ENCODE measurements around the gene AATF.

AATF gene

DNA sequence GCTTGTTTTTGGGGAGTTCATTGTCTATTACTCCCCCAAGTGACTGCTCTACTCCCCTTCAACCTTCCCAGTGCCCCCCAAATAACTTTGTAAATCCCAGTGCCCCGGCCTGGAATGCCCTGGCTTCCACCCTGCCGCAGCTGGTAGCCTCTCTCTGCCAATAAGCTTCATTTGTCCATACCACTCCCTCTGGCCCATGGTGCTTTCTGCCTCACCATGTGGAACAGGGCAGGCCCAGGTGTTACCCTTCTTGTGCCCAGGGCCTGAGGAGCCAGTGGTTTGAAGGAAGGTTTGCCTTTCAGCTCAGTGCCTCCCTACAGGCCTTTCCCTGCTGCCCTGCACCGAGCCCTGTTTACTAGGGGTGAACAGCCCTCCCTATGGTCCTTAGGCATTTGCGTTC lies 134.2 kb downstream of the AATF start:
- H3K27ac ChIP-seq (ENCODE audit: low read depth, low read length) = no peak overlapping the region
- no peak overlapping the region for H4K5ac ChIP-seq (ENCODE audit: low read length)
- no peak for DNase-seq
- no peak overlapping the region for H4K8ac ChIP-seq (ENCODE audit: low read depth, low read length)
- WGBS (ENCODE audit: extremely low coverage, insufficient coverage, low lambda C conversion rate) = no CpG with 5 or more reads among the region's 4 CpGs
- H2BK15ac ChIP-seq (replicated peaks; ENCODE audit: low read depth) = no peak overlapping the region
- H2BK5ac ChIP-seq (ENCODE audit: low read length) = no peak overlapping the region
- H3K36me3 ChIP-seq (ENCODE audit: control insufficient read depth, insufficient read depth, low read length) = peaks cover 7% of the 10 kb centered on the region
- no peak overlapping the region for H3K9ac ChIP-seq (ENCODE audit: low read length)
- no peaks in the 10 kb centered on the region for H3K79me1 ChIP-seq (ENCODE audit: low read length)
- H3K4me1 ChIP-seq (ENCODE audit: control insufficient read depth, low read depth, low read length) = peaks cover 4% of the 10 kb centered on the region
- H3K23ac ChIP-seq (ENCODE audit: low read length) = no peak overlapping the region
- H3K27me3 ChIP-seq (ENCODE audit: insufficient read depth, low read length, poor library complexity) = no peaks in the 10 kb centered on the region
- H3K4ac ChIP-seq (ENCODE audit: low read depth, low read length) = no peak overlapping the region
- H3K56ac ChIP-seq (ENCODE audit: low read length) = no peak overlapping the region
- no peak overlapping the region for H3K18ac ChIP-seq (ENCODE audit: low read length)
- no peaks in the 10 kb centered on the region for H3K79me2 ChIP-seq (ENCODE audit: control insufficient read depth, insufficient read depth, low read length)
- H2AK5ac ChIP-seq (ENCODE audit: low read length) = no peak overlapping the region
- no peak overlapping the region for H3K4me2 ChIP-seq (ENCODE audit: low read length)
- H3K4me3 ChIP-seq (ENCODE audit: low read length) = no peak overlapping the region
- H2BK120ac ChIP-seq (ENCODE audit: low read depth, low read length) = no peak overlapping the region

DNA sequence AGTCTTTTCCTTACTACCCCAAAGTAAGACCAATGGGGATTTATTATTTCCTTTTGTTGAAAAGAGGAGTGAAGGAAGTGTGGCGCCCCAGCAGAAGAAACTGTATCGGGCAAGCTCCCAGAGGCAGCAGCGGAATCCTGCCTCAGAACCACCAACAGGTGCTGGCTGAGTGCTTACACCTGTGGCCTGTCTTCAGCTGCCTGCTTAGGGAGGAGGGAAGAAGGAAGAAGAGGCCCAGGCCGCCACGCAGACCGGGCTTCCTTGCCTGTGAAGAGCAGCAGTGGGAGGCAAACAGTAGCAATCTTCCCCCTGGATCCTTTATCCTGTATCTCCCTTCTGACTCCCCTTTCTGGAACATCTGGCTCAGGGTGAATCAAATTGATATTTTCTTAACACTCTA lies 134.7 kb downstream of the AATF start:
- H3K4me2 ChIP-seq (ENCODE audit: low read length) = no peak overlapping the region
- no peak overlapping the region for H4K5ac ChIP-seq (ENCODE audit: low read length)
- no peak for DNase-seq
- no peak overlapping the region for H2BK120ac ChIP-seq (ENCODE audit: low read depth, low read length)
- H3K4me3 ChIP-seq (ENCODE audit: low read length) = no peak overlapping the region
- H3K27ac ChIP-seq (ENCODE audit: low read depth, low read length) = no peak overlapping the region
- no peaks in the 10 kb centered on the region for H3K79me2 ChIP-seq (ENCODE audit: control insufficient read depth, insufficient read depth, low read length)
- no peaks in the 10 kb centered on the region for H3K27me3 ChIP-seq (ENCODE audit: insufficient read depth, low read length, poor library complexity)
- no peak overlapping the region for H2BK15ac ChIP-seq (replicated peaks; ENCODE audit: low read depth)
- H3K18ac ChIP-seq (ENCODE audit: low read length) = no peak overlapping the region
- no peaks in the 10 kb centered on the region for H3K79me1 ChIP-seq (ENCODE audit: low read length)
- no peak overlapping the region for H3K56ac ChIP-seq (ENCODE audit: low read length)
- peaks cover 7% of the 10 kb centered on the region for H3K36me3 ChIP-seq (ENCODE audit: control insufficient read depth, insufficient read depth, low read length)
- no peak overlapping the region for H4K8ac ChIP-seq (ENCODE audit: low read depth, low read length)
- no peak overlapping the region for H3K4ac ChIP-seq (ENCODE audit: low read depth, low read length)
- no peak overlapping the region for H3K23ac ChIP-seq (ENCODE audit: low read length)
- H3K4me1 ChIP-seq (ENCODE audit: control insufficient read depth, low read depth, low read length) = peaks cover 4% of the 10 kb centered on the region
- H3K9ac ChIP-seq (ENCODE audit: low read length) = no peak overlapping the region
- WGBS (ENCODE audit: extremely low coverage, insufficient coverage, low lambda C conversion rate) = no CpG with 5 or more reads among the region's 6 CpGs
- no peak overlapping the region for H2BK5ac ChIP-seq (ENCODE audit: low read length)
- no peak overlapping the region for H2AK5ac ChIP-seq (ENCODE audit: low read length)

DNA sequence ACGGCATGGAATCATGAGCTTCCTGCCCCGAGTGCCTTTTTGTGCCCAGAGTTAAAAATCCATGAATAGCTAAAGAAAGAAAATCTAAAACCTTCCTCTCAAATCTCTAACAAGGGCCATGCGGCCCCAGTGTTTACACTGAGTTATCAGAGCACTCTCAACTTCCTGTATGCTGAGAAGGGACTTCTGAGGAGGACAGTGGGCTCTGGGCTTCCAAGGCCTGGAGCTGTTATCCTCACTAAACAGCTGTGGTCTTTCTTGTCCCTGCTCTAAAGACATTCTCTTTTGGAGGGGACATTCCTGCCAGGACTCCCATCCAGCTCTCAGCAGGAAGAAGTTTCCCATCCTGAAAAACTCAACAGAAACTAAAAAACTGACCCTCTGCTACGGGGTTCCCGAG lies 135.6 kb downstream of the AATF start:
- H2AK5ac ChIP-seq (ENCODE audit: low read length) = no peak overlapping the region
- no peak overlapping the region for H3K4me2 ChIP-seq (ENCODE audit: low read length)
- H4K5ac ChIP-seq (ENCODE audit: low read length) = no peak overlapping the region
- no peak overlapping the region for H3K9ac ChIP-seq (ENCODE audit: low read length)
- no peak overlapping the region for H2BK120ac ChIP-seq (ENCODE audit: low read depth, low read length)
- no peak overlapping the region for H3K56ac ChIP-seq (ENCODE audit: low read length)
- peaks cover 7% of the 10 kb centered on the region for H3K36me3 ChIP-seq (ENCODE audit: control insufficient read depth, insufficient read depth, low read length)
- no peak overlapping the region for H3K4ac ChIP-seq (ENCODE audit: low read depth, low read length)
- no peak overlapping the region for H3K18ac ChIP-seq (ENCODE audit: low read length)
- H2BK5ac ChIP-seq (ENCODE audit: low read length) = no peak overlapping the region
- no peak overlapping the region for H2BK15ac ChIP-seq (replicated peaks; ENCODE audit: low read depth)
- H3K79me1 ChIP-seq (ENCODE audit: low read length) = no peaks in the 10 kb centered on the region
- no peaks in the 10 kb centered on the region for H3K79me2 ChIP-seq (ENCODE audit: control insufficient read depth, insufficient read depth, low read length)
- H3K4me3 ChIP-seq (ENCODE audit: low read length) = no peak overlapping the region
- no peak for DNase-seq
- H3K23ac ChIP-seq (ENCODE audit: low read length) = no peak overlapping the region
- H3K27ac ChIP-seq (ENCODE audit: low read depth, low read length) = no peak overlapping the region
- H3K27me3 ChIP-seq (ENCODE audit: insufficient read depth, low read length, poor library complexity) = no peaks in the 10 kb centered on the region
- no CpG with 5 or more reads among the region's 5 CpGs for WGBS (ENCODE audit: extremely low coverage, insufficient coverage, low lambda C conversion rate)
- no peak overlapping the region for H4K8ac ChIP-seq (ENCODE audit: low read depth, low read length)
- H3K4me1 ChIP-seq (ENCODE audit: control insufficient read depth, low read depth, low read length) = peaks cover 4% of the 10 kb centered on the region

DNA sequence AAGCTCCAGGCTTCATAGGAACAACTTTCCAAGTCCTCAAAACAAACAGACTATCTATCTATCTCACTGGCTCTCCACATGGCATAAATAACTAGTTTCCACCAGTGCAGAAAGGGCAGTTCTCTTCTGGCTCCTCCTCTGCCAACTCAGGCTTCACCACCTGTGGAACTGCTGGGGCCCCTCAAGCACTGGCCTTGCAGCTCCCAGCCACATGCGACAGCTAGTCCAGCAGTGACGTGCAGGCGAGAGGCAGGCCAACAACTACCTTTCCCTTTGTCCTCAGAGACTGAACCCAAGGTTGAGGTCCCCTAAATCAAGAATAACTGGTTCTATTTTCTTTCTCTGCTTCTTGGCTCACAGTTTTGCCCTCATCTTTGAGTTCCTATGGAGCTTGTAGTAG lies 137.6 kb downstream of the AATF start:
- H3K9ac ChIP-seq (ENCODE audit: low read length) = no peak overlapping the region
- no CpG with 5 or more reads among the region's 3 CpGs for WGBS (ENCODE audit: extremely low coverage, insufficient coverage, low lambda C conversion rate)
- H2AK5ac ChIP-seq (ENCODE audit: low read length) = no peak overlapping the region
- H2BK120ac ChIP-seq (ENCODE audit: low read depth, low read length) = no peak overlapping the region
- H3K36me3 ChIP-seq (ENCODE audit: control insufficient read depth, insufficient read depth, low read length) = peaks cover 8% of the 10 kb centered on the region
- no peak overlapping the region for H3K27ac ChIP-seq (ENCODE audit: low read depth, low read length)
- H2BK5ac ChIP-seq (ENCODE audit: low read length) = no peak overlapping the region
- no peak overlapping the region for H3K56ac ChIP-seq (ENCODE audit: low read length)
- peaks cover 4% of the 10 kb centered on the region for H3K4me1 ChIP-seq (ENCODE audit: control insufficient read depth, low read depth, low read length)
- no peak overlapping the region for H4K8ac ChIP-seq (ENCODE audit: low read depth, low read length)
- no peak overlapping the region for H3K4me3 ChIP-seq (ENCODE audit: low read length)
- no peaks in the 10 kb centered on the region for H3K79me2 ChIP-seq (ENCODE audit: control insufficient read depth, insufficient read depth, low read length)
- no peak overlapping the region for H3K4ac ChIP-seq (ENCODE audit: low read depth, low read length)
- no peak overlapping the region for H2BK15ac ChIP-seq (replicated peaks; ENCODE audit: low read depth)
- no peak overlapping the region for H3K18ac ChIP-seq (ENCODE audit: low read length)
- no peak overlapping the region for H3K23ac ChIP-seq (ENCODE audit: low read length)
- DNase-seq = no peak
- H3K79me1 ChIP-seq (ENCODE audit: low read length) = no peaks in the 10 kb centered on the region
- no peak overlapping the region for H4K5ac ChIP-seq (ENCODE audit: low read length)
- H3K4me2 ChIP-seq (ENCODE audit: low read length) = no peak overlapping the region
- H3K27me3 ChIP-seq (ENCODE audit: insufficient read depth, low read length, poor library complexity) = no peaks in the 10 kb centered on the region

DNA sequence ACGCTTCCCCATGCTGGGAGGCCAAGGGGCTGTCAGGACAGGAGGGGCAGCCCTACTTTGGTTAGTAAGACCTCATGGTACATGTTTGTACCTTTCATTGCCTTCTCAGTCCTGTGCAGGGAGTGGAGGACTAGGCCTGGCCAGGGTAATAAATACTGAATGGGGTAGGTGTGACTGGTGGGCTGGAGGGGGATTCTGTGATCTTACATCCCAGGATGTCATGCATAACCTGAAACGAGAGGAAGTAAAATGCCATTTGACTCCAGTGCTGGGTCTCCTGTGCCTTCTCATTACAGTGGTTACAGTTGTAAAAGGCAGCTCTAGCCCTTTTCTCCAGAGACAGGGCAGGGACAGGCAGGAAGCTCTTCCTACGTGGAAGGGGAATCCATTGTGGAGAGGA lies 138.2 kb downstream of the AATF start:
- H3K27me3 ChIP-seq (ENCODE audit: insufficient read depth, low read length, poor library complexity) = no peaks in the 10 kb centered on the region
- H3K27ac ChIP-seq (ENCODE audit: low read depth, low read length) = no peak overlapping the region
- no peak overlapping the region for H3K18ac ChIP-seq (ENCODE audit: low read length)
- H2BK120ac ChIP-seq (ENCODE audit: low read depth, low read length) = no peak overlapping the region
- H3K4me2 ChIP-seq (ENCODE audit: low read length) = no peak overlapping the region
- no peak overlapping the region for H4K8ac ChIP-seq (ENCODE audit: low read depth, low read length)
- H2BK5ac ChIP-seq (ENCODE audit: low read length) = no peak overlapping the region
- H4K5ac ChIP-seq (ENCODE audit: low read length) = no peak overlapping the region
- H3K56ac ChIP-seq (ENCODE audit: low read length) = no peak overlapping the region
- H3K79me1 ChIP-seq (ENCODE audit: low read length) = no peaks in the 10 kb centered on the region
- no peak for DNase-seq
- H2BK15ac ChIP-seq (replicated peaks; ENCODE audit: low read depth) = no peak overlapping the region
- WGBS (ENCODE audit: extremely low coverage, insufficient coverage, low lambda C conversion rate) = no CpG with 5 or more reads among the region's 3 CpGs
- H3K79me2 ChIP-seq (ENCODE audit: control insufficient read depth, insufficient read depth, low read length) = no peaks in the 10 kb centered on the region
- no peak overlapping the region for H3K9ac ChIP-seq (ENCODE audit: low read length)
- no peak overlapping the region for H2AK5ac ChIP-seq (ENCODE audit: low read length)
- H3K4me3 ChIP-seq (ENCODE audit: low read length) = no peak overlapping the region
- peaks cover 8% of the 10 kb centered on the region for H3K36me3 ChIP-seq (ENCODE audit: control insufficient read depth, insufficient read depth, low read length)
- H3K4ac ChIP-seq (ENCODE audit: low read depth, low read length) = no peak overlapping the region
- peaks cover 4% of the 10 kb centered on the region for H3K4me1 ChIP-seq (ENCODE audit: control insufficient read depth, low read depth, low read length)
- H3K23ac ChIP-seq (ENCODE audit: low read length) = no peak overlapping the region

DNA sequence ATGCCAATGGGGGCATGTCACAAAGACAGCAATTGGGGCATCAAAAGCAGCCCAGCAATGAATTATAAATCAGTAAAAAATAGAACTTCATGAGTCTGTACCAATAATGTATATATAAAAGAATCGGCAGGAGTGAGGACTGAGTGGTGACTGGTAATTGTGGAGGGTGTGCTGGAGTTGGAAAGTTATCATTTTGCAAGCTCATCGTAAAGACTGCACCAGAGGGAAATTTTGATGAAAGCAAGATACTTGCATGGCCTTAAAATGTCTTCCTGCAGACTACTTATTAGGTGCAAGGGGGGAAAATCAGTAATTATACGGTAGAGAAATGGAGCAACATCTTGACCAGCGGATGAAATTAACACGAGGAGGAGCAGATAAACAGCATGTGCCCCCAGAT lies 138.9 kb downstream of the AATF start:
- no peaks in the 10 kb centered on the region for H3K79me2 ChIP-seq (ENCODE audit: control insufficient read depth, insufficient read depth, low read length)
- no peak overlapping the region for H2AK5ac ChIP-seq (ENCODE audit: low read length)
- H2BK120ac ChIP-seq (ENCODE audit: low read depth, low read length) = no peak overlapping the region
- no peak overlapping the region for H3K18ac ChIP-seq (ENCODE audit: low read length)
- H3K27me3 ChIP-seq (ENCODE audit: insufficient read depth, low read length, poor library complexity) = no peaks in the 10 kb centered on the region
- no peak overlapping the region for H2BK5ac ChIP-seq (ENCODE audit: low read length)
- H3K23ac ChIP-seq (ENCODE audit: low read length) = no peak overlapping the region
- H3K56ac ChIP-seq (ENCODE audit: low read length) = no peak overlapping the region
- DNase-seq = no peak
- no peak overlapping the region for H2BK15ac ChIP-seq (replicated peaks; ENCODE audit: low read depth)
- H4K8ac ChIP-seq (ENCODE audit: low read depth, low read length) = no peak overlapping the region
- no peaks in the 10 kb centered on the region for H3K79me1 ChIP-seq (ENCODE audit: low read length)
- H3K4ac ChIP-seq (ENCODE audit: low read depth, low read length) = no peak overlapping the region
- H3K36me3 ChIP-seq (ENCODE audit: control insufficient read depth, insufficient read depth, low read length) = peaks cover 8% of the 10 kb centered on the region
- H3K4me1 ChIP-seq (ENCODE audit: control insufficient read depth, low read depth, low read length) = peaks cover under 1% of the 10 kb centered on the region
- no peak overlapping the region for H3K4me2 ChIP-seq (ENCODE audit: low read length)
- no peak overlapping the region for H4K5ac ChIP-seq (ENCODE audit: low read length)
- H3K9ac ChIP-seq (ENCODE audit: low read length) = no peak overlapping the region
- WGBS (ENCODE audit: extremely low coverage, insufficient coverage, low lambda C conversion rate) = no CpG with 5 or more reads among the region's 5 CpGs
- H3K4me3 ChIP-seq (ENCODE audit: low read length) = no peak overlapping the region
- no peak overlapping the region for H3K27ac ChIP-seq (ENCODE audit: low read depth, low read length)

Data from mesendoderm (in vitro differentiated cells).